Measurements from ENCODE around the gene STARD7. TPM values are rescaled to one million over a fixed set of nuclear protein-coding genes. Genes with fewer than 3 reads are reported as not detected.

The STARD7 gene
- total RNA-seq, 2 donors from 2014 or later, result 68.5 to 91.3 TPM

GRCh38 chr2:96184989-96185388 lies 23.6 kb downstream of the STARD7 start:
- no peak for DNase-seq
- Histone ChIP-seq H3K36me3 (replicated peaks in 1 of 2; ENCODE audit: insufficient read depth in 1 of 2, low read depth in 2 of 2) (peaks cover 6 to 15% of the 10 kb centered on the region in 2 donors), H3K9me3 (no peaks in the 10 kb centered on the region), H3K4me1 (no peaks in the 10 kb centered on the region), H3K4me3 (no peak overlapping the region), H3K27me3 (no peaks in the 10 kb centered on the region), H3K27ac (no peak overlapping the region)
- TF ChIP-seq POLR2A (IDR thresholded peaks at IDR 0.05), result no peak
- TF ChIP-seq CTCF (IDR thresholded peaks at IDR 0.05), result no peak
- no peak for ATAC-seq
- intact Hi-C loops (cut with DNase I), result no loop called here
- 87 to 95% methylated on average over 8 of the region's 8 CpGs for WGBS, 2 donors

GRCh38 chr2:96184188-96184587 lies 24.4 kb downstream of the STARD7 start:
- Histone ChIP-seq H3K27me3 (no peaks in the 10 kb centered on the region), H3K36me3 (replicated peaks in 1 of 2; ENCODE audit: insufficient read depth in 1 of 2, low read depth in 2 of 2) (peaks cover 6 to 15% of the 10 kb centered on the region in 2 donors), H3K9me3 (no peaks in the 10 kb centered on the region), H3K27ac (no peak overlapping the region), H3K4me3 (no peak overlapping the region), H3K4me1 (no peaks in the 10 kb centered on the region)
- DNase-seq (no peak), ATAC-seq (no peak)
- TF ChIP-seq POLR2A (IDR thresholded peaks at IDR 0.05) (no peak), CTCF (IDR thresholded peaks at IDR 0.05) (no peak)
- intact Hi-C loops (cut with DNase I), result no loop called here
- 88 to 92% methylated on average over 8 of the region's 8 CpGs for WGBS, 2 donors

DNA sequence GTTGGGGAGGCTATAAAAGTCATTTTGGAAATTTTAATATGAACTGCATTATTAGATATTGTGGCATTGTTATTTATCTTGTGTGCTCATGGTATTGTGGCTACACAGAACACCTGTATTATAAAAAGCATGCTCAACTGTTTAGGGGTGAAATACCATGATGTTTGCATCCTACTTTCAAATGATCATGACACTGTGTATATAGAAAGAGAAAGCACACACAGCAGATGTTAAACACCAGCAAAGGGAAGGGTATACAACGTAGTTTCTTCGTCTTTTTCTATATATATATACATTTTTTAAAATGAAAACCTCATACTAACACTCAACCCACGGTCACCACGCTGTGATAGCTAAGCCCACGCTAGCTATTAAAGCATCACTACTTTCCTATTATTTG lies 27.1 kb downstream of the STARD7 start:
- H3K4me3 ChIP-seq, result no peak overlapping the region
- TF ChIP-seq CTCF (IDR thresholded peaks at IDR 0.05), result no peak
- no peak for TF ChIP-seq POLR2A (IDR thresholded peaks at IDR 0.05)
- H3K36me3 ChIP-seq (replicated peaks in 1 of 2; ENCODE audit: insufficient read depth in 1 of 2, low read depth in 2 of 2), result peaks cover 5 to 12% of the 10 kb centered on the region in 2 donors
- WGBS, 2 donors, result 58 to 70% methylated on average over 5 of the region's 5 CpGs
- H3K4me1 ChIP-seq, result no peaks in the 10 kb centered on the region
- DNase-seq (no peak), ATAC-seq (no peak)
- no peak overlapping the region for H3K27ac ChIP-seq
- intact Hi-C loops (cut with DNase I), result no loop called here
- no peaks in the 10 kb centered on the region for H3K9me3 ChIP-seq
- H3K27me3 ChIP-seq, result no peaks in the 10 kb centered on the region

DNA sequence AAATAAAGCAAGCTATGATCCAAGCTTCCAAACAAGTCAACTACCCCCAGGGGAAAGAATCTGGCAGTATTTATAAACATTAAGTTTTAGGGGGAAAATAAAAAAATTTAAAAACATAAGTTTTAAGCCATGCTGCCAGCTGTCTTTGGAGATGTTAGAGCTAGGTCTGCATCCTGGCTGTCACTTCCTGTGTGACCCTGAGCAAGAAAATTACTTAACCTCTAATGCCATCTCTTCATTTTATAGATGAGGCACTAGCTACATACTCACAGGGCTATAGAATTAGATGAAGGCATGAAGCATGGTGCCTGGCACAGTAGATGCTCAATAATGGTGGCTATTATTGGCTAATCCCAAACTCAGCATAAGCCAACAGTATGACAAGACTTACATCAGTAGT lies 28.1 kb downstream of the STARD7 start:
- Histone ChIP-seq H3K36me3 (replicated peaks in 1 of 2; ENCODE audit: insufficient read depth in 1 of 2, low read depth in 2 of 2) (peaks cover 0 to 5% of the 10 kb centered on the region in 2 donors), H3K4me1 (no peaks in the 10 kb centered on the region), H3K9me3 (no peaks in the 10 kb centered on the region), H3K27ac (no peak overlapping the region), H3K27me3 (no peaks in the 10 kb centered on the region), H3K4me3 (no peak overlapping the region)
- intact Hi-C loops (cut with DNase I), result no loop called here
- no peak for DNase-seq
- ATAC-seq, result no peak
- TF ChIP-seq POLR2A (IDR thresholded peaks at IDR 0.05) (no peak), CTCF (IDR thresholded peaks at IDR 0.05) (no peak)

DNA sequence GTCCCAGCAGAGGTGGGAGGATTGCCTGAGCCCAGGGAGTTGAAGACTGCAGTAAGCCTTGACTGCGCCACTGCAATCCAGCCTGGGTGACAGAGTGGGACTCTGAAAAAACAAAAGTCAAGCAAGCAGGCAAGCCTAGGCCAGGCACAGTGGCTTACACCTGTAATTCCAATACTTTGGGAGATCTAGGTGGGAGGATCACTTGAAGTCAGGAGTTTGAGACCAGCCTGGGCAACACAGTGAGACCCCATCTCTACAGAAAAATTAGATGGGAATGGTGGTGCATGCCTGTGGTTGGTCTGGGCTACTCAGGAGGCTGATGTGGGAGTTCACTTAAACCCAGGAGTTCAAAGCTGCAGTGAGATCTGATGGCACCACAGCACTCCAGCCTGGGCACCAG lies 28.6 kb downstream of the STARD7 start:
- Histone ChIP-seq H3K4me3 (no peak overlapping the region), H3K27me3 (no peaks in the 10 kb centered on the region), H3K9me3 (no peaks in the 10 kb centered on the region), H3K36me3 (replicated peaks in 1 of 2; ENCODE audit: insufficient read depth in 1 of 2, low read depth in 2 of 2) (peaks cover 0 to 2% of the 10 kb centered on the region in 2 donors), H3K27ac (no peak overlapping the region), H3K4me1 (no peaks in the 10 kb centered on the region)
- DNase-seq (no peak), ATAC-seq (no peak)
- WGBS, 2 donors, result 92 to 100% methylated on average over 1 of the region's 1 CpG
- TF ChIP-seq CTCF (IDR thresholded peaks at IDR 0.05) (no peak), POLR2A (IDR thresholded peaks at IDR 0.05) (no peak)
- intact Hi-C loops (cut with DNase I), result no loop called here

All from body of pancreas (tissue), 4 donors.